Activated CD8-positive, alpha-beta memory T cell treated with anti-CD3 and anti-CD28 coated beads for 1 hour (primary cell): ENCODE results near the gene TMC1.
"Not testable (repeated sequence)": the region's sequence is repeated elsewhere in the genome, so short reads cannot be mapped to it uniquely, and the experiment has no call there.

Experiments used
- DNase-seq, 2 donors: peaks; one replicate each; pipeline ENCODE4 v3.0.0-alpha.2; 2020; ENCODE audit warnings: low read depth in 1 of 2; ENCODE audit errors: extremely low read depth in 1 of 2

Gene TMC1

DNA sequence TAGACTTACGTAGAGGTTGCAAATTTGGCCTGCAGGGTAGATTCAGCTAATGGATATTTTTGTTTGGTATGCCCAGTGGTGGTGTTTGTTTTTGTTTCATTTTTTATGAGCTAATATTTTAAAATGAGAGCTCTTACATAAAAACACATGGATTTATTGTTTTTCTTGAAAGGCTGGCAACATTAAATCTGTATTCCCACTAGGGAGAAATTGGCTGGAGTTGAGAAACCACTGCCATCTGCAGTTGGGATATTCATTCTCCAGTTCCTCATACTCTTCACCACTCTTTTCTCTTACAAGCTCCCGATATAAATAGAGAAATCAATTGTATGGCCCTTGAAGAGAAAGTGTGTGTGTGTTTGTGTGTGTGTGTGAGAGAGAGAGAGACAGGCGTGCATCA, 288.2 kb downstream of the TMC1 start:
- DNase-seq = no peak

DNA sequence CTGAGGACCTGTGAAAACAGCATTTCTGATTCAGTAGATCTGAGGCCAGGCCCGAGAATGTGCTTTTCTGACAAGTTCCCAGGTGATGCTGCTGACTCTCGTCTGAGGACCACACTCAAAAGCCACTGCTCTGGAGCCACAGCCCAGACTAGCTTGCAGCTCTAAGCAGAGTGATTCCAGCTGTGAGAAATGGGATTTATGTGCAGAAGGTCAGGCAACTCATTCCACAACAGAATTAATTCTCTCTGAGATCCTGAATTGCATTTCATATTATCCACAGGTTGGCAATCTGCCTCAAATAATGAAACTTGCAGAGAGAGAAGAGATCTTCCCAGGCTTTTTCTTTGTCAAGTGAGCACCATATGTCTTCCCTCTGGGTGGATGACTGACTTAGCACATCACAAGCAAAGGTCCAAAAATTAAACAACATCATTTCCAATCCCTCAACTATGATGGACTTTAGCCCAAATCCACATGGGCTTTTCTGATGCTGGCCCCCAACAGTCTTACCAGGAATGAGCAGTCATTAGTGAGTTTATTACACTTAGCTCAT, 291.2 kb downstream of the TMC1 start:
- no peak for DNase-seq

DNA sequence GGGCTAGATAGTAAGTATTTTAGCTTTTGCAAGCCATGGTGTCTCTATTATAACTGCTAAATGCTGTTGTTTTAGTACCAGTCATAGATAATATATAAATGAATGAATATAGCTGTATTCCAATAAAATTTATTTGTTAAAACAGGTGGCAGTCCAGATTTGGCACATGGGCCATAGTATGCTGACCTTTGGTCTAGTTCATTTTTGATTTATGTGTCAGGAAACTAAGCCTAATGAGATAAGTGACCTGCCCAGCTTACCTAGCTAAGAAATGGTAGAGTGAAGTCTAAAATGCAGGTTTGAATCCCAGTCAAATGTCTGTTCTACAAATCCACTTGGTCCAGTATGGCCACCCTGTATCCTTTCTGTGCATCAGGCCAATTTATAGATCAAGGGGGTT, 292.1 kb downstream of the TMC1 start:
- DNase-seq = no peak

GRCh38 chr9:72814083-72814597, 292.7 kb downstream of the TMC1 start:
- no peak for DNase-seq

- DNase-seq = no peak
Measured at GRCh38 chr9:72816666-72817065, 295.3 kb downstream of the TMC1 start.

DNA sequence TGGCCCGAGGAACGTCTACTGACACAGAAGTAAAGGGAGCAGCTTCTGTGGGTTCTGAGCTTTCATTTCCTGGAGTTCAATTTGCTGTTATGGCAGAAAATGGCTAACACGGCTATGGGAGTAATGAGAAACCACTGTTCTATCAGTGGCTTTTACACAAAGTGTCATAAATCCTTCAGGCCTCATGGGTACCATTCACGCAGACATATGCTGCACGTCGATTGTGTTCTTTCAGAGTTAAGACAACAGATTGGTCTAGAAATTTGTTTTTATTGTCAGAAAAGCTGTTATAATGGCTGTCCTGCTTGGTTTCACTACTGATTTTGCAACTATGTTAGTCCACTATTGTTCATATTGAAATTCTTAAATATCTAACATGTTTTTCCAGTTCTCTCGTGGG, 296.0 kb downstream of the TMC1 start:
- DNase-seq = no peak

- no peak for DNase-seq
Measured at GRCh38 chr9:72818385-72818784, 297.0 kb downstream of the TMC1 start.

DNA sequence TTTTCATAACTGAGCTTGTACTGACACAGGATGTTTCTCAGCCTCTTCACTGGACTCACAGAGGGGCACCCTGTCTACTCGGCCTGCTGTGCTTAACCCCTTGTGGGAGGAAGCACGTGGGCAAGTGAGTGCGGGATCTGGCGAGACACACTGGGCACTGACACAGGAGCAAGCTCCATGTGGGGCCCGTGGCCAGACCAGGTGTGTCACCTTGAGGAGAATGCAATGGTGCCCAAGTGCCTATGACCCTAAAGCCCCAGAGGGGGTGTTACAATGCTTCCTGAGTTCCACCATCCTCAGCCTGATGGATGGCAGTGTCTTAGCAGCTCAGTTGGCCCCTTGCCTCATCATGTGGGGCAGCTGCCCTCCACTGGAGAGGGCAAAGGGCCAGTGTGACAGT, 302.6 kb downstream of the TMC1 start:
- DNase-seq = no peak

GRCh38 chr9:72826996-72827949, 305.9 kb downstream of the TMC1 start:
- DNase-seq = no peak

DNA sequence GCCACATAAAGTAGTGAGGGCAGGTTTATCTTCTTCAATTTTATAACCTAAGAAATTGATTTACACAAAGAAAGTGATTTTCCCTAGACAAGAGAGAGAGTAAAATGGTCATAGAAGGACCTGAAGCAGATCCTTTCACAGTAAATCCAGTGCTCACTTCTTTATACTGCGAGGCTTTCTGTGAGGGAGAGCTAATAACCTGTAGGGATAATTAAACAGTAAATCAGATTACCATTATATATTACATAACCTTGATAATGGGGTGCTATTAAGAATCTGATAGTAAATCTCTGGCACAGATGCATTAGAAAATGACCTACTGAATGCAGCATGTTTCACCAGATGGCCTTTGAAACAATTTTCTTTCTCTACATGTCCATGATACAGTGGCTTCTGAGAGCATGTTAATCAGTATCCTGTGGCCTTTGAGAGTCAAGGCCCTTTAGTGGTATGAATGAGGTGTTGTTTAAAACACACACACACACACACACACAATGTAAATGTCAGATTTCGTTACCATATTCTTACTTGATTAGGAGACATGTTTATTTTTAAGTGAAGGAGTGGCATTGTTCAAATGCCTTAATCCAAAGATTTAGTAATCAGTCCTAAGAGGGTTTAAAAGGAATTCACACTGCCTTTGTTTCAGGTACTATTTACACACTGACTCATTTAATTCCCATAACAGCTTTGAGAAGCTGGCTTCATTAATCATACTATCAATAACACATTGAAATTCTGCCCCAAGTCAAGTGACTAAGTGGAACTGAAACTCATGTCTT, 306.7 kb downstream of the TMC1 start:
- no peak for DNase-seq

GRCh38 chr9:72834994-72835393, 313.6 kb downstream of the TMC1 start:
- DNase-seq = no peak

DNA sequence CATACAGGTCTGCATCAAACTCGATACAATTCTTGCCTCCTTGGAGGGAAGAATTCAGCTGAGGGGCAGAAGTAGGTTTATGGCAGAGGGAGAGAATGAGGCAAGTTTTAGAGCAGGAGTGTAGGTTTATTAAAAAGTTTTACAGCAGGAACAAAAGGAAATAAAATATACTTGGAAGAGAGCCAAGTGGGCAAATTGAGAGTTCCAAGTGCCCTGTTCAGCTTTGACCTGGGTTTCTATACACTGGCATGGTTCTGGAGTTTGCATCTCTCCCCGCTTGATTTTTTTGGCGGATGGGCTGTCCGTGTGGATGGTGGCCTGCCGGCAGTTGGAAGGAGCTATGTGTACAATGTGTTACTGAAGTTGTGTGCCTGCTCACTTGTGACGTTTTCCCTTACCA, 315.4 kb downstream of the TMC1 start:
- DNase-seq = no peak

- no peak for DNase-seq
Measured at GRCh38 chr9:72839085-72839484, 317.7 kb downstream of the TMC1 start.

GRCh38 chr9:72843520-72844439, 322.4 kb downstream of the TMC1 start:
- DNase-seq = no peak

- DNase-seq = no peak
Measured at GRCh38 chr9:72844440-72844768, 323.0 kb downstream of the TMC1 start.

DNA sequence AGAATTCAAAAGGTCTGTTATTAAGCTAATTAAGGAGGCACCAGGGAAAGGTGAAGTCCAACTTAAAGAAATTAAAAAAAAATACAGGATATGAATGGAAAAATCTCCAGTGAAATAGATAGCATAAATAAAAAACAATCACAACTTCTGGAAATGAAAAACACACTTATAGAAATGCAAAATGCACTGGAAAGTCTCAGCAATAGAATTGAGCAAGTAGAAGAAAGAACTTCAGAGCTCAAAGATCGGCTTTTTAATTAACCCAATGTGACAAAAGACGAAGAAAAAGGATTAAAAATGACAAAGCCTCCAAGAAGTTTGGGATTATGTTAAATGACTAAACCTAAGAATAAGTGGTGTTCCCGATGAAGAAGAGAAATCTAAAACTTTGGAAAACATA, 323.6 kb downstream of the TMC1 start:
- DNase-seq = not testable (repeated sequence)

GRCh38 chr9:72850209-72850608, 328.8 kb downstream of the TMC1 start:
- not testable (repeated sequence) for DNase-seq

DNA sequence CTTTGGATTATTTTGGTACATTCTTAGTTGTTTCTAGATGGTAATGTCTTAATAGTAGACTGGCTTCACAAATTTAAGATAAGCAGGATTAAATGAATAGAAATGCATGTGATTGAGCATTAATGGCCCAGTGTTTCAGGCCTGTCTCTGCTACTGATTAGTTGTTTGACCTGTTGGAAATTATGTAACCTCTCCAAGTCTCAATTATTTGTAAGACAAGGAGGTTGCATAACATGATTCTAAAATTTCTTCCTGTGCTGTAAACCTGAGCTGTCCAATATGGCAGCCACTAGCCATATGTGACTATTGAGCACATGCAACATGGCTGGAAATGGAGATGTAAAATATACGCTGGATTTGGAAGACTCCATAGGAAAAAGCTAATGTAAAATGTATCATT, 333.9 kb downstream of the TMC1 start:
- DNase-seq = no peak

- no peak for DNase-seq
Measured at GRCh38 chr9:72855890-72856523, 334.6 kb downstream of the TMC1 start.

GRCh38 chr9:72856972-72857623, 335.7 kb downstream of the TMC1 start:
- DNase-seq = no peak
